Nephron progenitor cell (in vitro differentiated cells): ENCODE results near the gene TTC33.
A peak's percentile ranks its signal among the peaks of the same experiment; 100 is the strongest.

ENCODE experiments used
- DNase-seq: peaks from one replicate; pipeline ENCODE4 v3.0.0; 2021
- H3K27ac Mint-ChIP-seq: 2 replicates; pipeline ENCODE4 v1.8.0; 2021; ENCODE audit warnings: mild to moderate bottlenecking, moderate library complexity, mixed read lengths
- H3K27me3 Mint-ChIP-seq: 2 replicates; pipeline ENCODE4 v1.8.0; 2021; ENCODE audit warnings: mild to moderate bottlenecking, low read depth, mixed read lengths; ENCODE audit not compliant: poor library complexity
- H3K36me3 Mint-ChIP-seq: 2 replicates; pipeline ENCODE4 v1.8.0; 2021; ENCODE audit warnings: low read depth, mixed read lengths
- H3K4me1 Mint-ChIP-seq: 2 replicates; pipeline ENCODE4 v1.8.0; 2021; ENCODE audit warnings: mixed read lengths
- H3K4me3 Mint-ChIP-seq: 2 replicates; pipeline ENCODE4 v1.8.0; 2021; ENCODE audit warnings: mild to moderate bottlenecking, moderate library complexity, mixed read lengths
- H3K9me3 Mint-ChIP-seq: 2 replicates; pipeline ENCODE4 v1.8.0; 2021; ENCODE audit warnings: mild to moderate bottlenecking, moderate library complexity, mixed read lengths
- CTCF ChIP-seq: fragments of 200-600 bp; sonication (generic); IDR thresholded peaks from 2 replicates; pipeline ENCODE4 v1.5.0; 2021; ENCODE audit warnings: antibody characterized with exemption

The TTC33 gene

GRCh38 chr5:40619421-40619820, 136.3 kb downstream of the TTC33 start:
- no peak for DNase-seq
- Mint-ChIP-seq H3K4me3 (peak overlapping the region; percentile 47), H3K36me3 (no peaks in the 10 kb centered on the region), H3K27ac (no peak overlapping the region), H3K27me3 (peaks cover 5% of the 10 kb centered on the region), H3K4me1 (peaks cover 24% of the 10 kb centered on the region), H3K9me3 (no peaks in the 10 kb centered on the region)
- TF ChIP-seq CTCF, result no peak

- TF ChIP-seq CTCF, result no peak
- no peak for DNase-seq
- Mint-ChIP-seq H3K9me3 (no peaks in the 10 kb centered on the region), H3K27ac (no peak overlapping the region), H3K27me3 (peaks cover 1% of the 10 kb centered on the region), H3K4me3 (peak overlapping the region; percentile 47), H3K4me1 (peaks cover 24% of the 10 kb centered on the region), H3K36me3 (no peaks in the 10 kb centered on the region)
These were observed 136.8 kb downstream of the TTC33 start for GRCh38 chr5:40618926-40619325.

GRCh38 chr5:40616781-40617180, 139.0 kb downstream of the TTC33 start:
- no peaks in the 10 kb centered on the region for H3K27me3 Mint-ChIP-seq
- no peaks in the 10 kb centered on the region for H3K36me3 Mint-ChIP-seq
- no peak for TF ChIP-seq CTCF
- no peak for DNase-seq
- H3K4me3 Mint-ChIP-seq, result no peak overlapping the region
- H3K27ac Mint-ChIP-seq, result no peak overlapping the region
- H3K4me1 Mint-ChIP-seq, result peaks cover 24% of the 10 kb centered on the region
- H3K9me3 Mint-ChIP-seq, result no peaks in the 10 kb centered on the region

GRCh38 chr5:40615586-40616170, 140.1 kb downstream of the TTC33 start:
- Mint-ChIP-seq H3K27ac (no peak overlapping the region), H3K4me1 (peaks cover 22% of the 10 kb centered on the region), H3K36me3 (no peaks in the 10 kb centered on the region), H3K27me3 (no peaks in the 10 kb centered on the region), H3K9me3 (no peaks in the 10 kb centered on the region), H3K4me3 (no peak overlapping the region)
- no peak for DNase-seq
- TF ChIP-seq CTCF, result no peak

- H3K27me3 Mint-ChIP-seq, result no peaks in the 10 kb centered on the region
- DNase-seq, result no peak
- TF ChIP-seq CTCF, result no peak
- no peak overlapping the region for H3K27ac Mint-ChIP-seq
- no peaks in the 10 kb centered on the region for H3K36me3 Mint-ChIP-seq
- no peak overlapping the region for H3K4me3 Mint-ChIP-seq
- no peaks in the 10 kb centered on the region for H3K9me3 Mint-ChIP-seq
- peaks cover 16% of the 10 kb centered on the region for H3K4me1 Mint-ChIP-seq
These were observed 140.7 kb downstream of the TTC33 start for GRCh38 chr5:40614923-40615585.

GRCh38 chr5:40614466-40614865, 141.3 kb downstream of the TTC33 start:
- H3K27me3 Mint-ChIP-seq, result no peaks in the 10 kb centered on the region
- DNase-seq, result no peak
- H3K9me3 Mint-ChIP-seq, result no peaks in the 10 kb centered on the region
- no peaks in the 10 kb centered on the region for H3K36me3 Mint-ChIP-seq
- peaks cover 12% of the 10 kb centered on the region for H3K4me1 Mint-ChIP-seq
- no peak overlapping the region for H3K4me3 Mint-ChIP-seq
- no peak for TF ChIP-seq CTCF
- H3K27ac Mint-ChIP-seq, result no peak overlapping the region
